Fibroblast of lung (primary cell): ENCODE measurements around the gene KRT6B.

Experiments used
- EZH2 ChIP-seq: IDR thresholded peaks from 2 replicates; pipeline ENCODE4 v1.5.1; 2012; ENCODE audit warnings: low read length, control low read depth, mild to moderate bottlenecking; ENCODE audit errors: missing control alignments
- TF ChIP-seq, protein P1 (sequence below), 2 donors: IDR thresholded peaks in 1 of 2; conservative IDR thresholded peaks in 1 of 2; 1 replicate in 1 of 2; 2 replicates in 1 of 2; pipeline ENCODE4 v1.5.1; 2011 to 2012; ENCODE audit warnings: low read length in 2 of 2, control low read depth in 1 of 2, inconsistent platforms in 1 of 2, low read depth in 1 of 2, mild to moderate bottlenecking in 1 of 2

DNA sequence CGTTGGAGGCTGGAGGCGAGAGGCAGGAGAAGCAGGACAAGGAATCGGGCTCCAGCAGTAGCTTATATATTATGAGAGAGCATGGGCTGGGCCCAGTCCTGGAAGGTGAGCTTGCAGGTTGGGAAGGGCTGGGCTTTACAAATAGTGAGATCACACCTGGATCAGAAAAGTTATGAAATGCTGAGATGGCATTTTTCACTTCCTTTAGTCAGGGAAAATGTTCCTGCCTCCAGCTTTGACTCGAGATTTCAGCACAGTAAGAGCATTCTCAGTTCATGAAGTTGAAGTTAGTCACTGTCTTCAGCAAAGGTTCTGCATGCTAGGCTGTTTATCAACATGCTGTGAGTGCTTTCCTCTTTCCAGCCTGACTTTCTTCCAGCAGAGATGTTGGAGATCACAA, 21.8 kb upstream of the KRT6B start, which contains the start of gene KRT6C:
- TF ChIP-seq, protein P1, sequence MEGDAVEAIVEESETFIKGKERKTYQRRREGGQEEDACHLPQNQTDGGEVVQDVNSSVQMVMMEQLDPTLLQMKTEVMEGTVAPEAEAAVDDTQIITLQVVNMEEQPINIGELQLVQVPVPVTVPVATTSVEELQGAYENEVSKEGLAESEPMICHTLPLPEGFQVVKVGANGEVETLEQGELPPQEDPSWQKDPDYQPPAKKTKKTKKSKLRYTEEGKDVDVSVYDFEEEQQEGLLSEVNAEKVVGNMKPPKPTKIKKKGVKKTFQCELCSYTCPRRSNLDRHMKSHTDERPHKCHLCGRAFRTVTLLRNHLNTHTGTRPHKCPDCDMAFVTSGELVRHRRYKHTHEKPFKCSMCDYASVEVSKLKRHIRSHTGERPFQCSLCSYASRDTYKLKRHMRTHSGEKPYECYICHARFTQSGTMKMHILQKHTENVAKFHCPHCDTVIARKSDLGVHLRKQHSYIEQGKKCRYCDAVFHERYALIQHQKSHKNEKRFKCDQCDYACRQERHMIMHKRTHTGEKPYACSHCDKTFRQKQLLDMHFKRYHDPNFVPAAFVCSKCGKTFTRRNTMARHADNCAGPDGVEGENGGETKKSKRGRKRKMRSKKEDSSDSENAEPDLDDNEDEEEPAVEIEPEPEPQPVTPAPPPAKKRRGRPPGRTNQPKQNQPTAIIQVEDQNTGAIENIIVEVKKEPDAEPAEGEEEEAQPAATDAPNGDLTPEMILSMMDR (conservative IDR thresholded peaks at IDR 0.05 in 1 of 2, IDR thresholded peaks at IDR 0.05 in 1 of 2; ENCODE audit: low read depth in 1 of 2, low read length in 2 of 2): no peak
- TF ChIP-seq EZH2: no peak
